GM18498 (cell line): Measurements from ENCODE around the gene SMG7.

Source experiments
- ATAC-seq: cut with Tn5 transposase; IDR thresholded peaks from one replicate; pipeline ENCODE4 v1.9.1; 2021; ENCODE audit warnings: mild to moderate bottlenecking, moderate library complexity; ENCODE audit not compliant: unreplicated experiment

The SMG7 gene

DNA sequence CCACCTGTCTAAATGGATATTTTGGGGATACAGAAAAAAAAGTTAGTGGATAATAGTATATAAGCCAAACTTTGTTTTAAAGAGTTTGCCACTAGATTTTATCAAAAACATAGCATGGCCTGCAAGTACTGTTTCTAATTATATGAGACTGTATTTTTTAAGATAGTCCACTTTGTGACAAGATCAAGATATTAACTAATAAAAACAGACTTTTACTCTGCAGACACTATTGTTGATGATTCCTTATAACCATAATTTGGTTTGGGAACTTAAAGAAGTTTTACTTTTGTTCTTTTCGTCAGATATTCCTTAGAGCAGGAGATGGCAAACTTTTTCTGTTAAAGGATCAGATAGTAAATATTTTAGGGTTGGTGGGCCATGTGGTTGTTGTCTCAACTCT, 36.4 kb downstream of the SMG7 start:
- no peak for ATAC-seq

DNA sequence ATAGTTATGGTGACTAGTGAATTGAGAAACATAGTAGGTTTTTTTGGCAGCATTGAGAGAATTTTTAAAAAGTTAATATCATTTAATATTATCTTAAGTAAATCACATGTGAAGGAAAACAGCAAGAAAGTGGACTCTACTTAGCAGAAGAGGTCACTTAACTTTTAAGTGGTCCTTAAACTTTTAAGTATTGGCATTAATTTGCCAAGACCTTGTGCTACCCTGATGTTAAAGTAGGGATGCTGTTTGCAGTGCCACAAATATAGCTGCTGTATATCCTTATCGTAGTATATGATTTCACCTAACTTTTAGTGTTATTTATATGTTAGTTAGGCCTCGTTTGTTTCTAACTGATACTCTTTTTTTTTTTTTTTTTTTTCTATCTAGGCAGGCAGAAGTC, 40.2 kb downstream of the SMG7 start:
- no peak for ATAC-seq

DNA sequence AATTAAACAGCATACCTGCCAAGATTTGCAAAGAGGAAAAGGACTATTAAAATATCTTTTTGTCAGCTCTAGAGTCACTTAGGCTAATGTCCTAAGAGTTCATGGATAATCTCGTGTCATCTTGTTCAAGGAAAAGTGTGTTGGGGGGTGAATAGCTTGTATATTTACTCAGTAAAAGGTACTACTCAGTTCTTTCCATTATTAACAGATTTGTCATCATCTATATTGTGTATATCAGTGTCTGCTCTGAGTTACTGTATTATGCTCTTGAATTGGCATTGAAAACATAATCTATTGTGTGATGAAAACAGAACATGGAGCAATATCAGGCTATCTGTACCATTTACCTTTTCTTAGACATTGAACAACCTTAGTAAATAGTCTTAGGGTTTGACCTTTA, 41.9 kb downstream of the SMG7 start:
- ATAC-seq = no peak

DNA sequence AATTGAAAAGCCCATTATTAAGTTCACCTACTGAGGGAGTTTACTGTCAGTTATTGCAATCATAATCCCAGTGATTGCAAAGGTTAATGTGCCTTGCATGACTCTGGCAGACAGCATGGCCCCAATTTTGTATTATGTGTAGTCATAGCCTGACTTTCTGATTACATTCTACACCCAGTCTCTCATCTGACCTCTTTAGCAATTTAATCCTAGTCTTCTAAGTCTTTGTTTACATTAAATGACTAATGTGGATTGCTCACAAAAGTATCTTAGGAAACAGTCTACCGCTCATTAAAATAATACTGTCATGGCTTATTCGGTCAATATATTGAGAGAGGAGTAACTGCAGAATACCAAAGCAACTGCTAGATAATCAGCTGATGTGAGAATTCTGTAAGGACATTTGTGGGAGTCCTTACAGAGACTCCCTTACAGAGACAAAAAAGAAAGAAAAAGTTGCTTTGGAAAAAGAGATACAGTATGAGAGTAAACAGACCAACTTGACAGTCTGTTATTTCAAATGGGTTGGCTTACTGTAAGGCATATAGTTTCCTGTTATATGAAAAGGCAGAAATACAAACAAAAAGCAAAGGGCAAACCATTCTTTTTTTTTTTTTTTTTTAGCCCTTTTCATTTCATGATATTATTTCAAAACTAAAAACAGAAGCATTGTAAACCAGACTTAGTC, 42.8 kb downstream of the SMG7 start:
- ATAC-seq = no peak

DNA sequence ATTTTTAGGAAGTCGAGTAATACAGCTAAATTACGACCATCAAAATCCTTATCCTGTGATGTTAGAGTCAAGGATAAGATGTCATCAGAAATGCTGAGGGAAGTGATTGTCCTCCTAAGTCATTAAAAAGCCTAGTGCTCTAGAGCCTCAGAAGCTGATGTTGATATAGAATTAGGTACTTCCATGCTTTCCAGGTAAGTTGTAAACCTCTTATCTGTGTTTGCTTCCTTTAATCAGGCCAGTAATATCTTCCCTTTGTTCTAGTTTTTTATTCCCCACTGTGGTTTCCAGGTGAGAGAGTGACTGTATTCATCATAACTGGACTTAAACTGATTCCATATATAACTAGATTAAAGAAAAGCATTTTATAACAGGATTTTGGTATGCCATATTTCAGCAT, 44.4 kb downstream of the SMG7 start:
- ATAC-seq = no peak

GRCh38 chr1:183517401-183517800, 45.1 kb downstream of the SMG7 start:
- ATAC-seq = no peak

DNA sequence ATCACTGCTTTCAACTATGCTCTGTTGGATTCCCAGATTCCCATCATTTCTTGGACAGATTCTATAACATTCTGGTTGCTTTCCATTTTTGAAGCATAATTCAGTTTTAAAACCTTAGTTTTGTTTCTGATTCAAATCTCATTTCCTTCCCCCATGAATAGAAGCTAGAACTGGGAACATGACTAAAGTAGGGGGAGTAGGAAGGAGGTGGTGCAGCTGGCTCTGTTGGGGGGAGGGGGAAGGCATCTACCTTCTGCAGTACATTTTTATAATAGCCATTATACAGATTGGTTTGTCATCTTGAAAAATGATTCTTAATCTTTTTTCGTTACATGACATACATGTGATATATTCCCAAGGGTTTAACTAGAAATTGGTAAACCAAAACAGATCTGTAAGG, 48.1 kb downstream of the SMG7 start:
- ATAC-seq = no peak

DNA sequence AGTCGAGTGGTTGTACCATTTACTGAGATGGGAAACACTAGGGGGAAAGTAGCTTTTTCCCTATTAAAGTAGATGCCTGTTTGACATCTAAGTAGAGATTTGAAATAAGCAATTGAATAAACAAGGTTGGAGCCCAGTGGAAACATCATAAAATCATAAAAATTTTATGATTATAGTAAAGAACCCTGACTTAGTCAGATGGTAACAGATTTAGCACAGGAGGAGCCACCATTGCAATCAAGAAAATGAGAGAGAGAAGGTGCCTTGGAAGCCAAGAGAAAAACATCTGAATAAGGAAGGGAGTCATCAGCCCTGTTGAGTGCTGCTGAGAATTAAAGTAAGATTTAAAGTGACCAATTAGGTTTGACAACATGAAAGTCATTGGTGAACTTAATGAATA, 49.8 kb downstream of the SMG7 start:
- ATAC-seq = no peak

DNA sequence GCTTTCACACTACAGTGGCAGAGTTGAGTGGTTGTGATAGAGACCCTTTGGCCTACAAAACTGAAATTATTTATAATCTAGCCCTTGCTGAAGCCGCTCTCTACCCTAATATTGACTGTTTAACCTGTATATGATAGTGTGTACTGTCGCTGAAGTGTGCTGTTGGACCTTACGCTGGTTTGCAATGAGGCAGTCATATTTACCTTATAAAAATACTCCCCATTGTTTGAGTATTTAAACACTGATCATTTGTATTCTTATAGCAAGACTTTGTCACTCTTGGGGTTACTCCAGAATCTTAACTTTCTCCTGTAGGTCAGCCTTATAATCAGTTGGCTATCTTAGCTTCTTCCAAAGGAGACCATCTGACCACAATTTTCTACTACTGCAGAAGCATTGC, 56.3 kb downstream of the SMG7 start:
- no peak for ATAC-seq

- no peak for ATAC-seq
Measured at GRCh38 chr1:183533617-183534174, 61.4 kb downstream of the SMG7 start.

DNA sequence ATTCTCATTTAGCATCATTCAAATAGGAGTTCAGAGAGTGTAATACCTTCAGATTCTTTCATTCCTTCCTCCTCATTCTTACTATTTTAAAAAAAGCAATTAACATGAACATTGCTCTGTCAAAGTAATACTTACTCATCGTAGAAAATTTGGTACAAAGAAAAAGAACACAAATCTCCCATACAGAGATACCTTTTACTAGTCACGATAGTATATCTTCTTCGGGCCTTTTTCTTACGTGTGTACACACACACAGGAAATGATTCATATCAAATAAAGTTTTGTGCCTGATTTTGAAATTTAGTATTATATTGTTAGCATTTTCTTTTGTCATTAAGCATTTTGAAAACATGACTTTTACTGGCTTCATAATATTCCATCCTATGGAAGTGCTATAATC, 65.1 kb downstream of the SMG7 start:
- no peak for ATAC-seq

DNA sequence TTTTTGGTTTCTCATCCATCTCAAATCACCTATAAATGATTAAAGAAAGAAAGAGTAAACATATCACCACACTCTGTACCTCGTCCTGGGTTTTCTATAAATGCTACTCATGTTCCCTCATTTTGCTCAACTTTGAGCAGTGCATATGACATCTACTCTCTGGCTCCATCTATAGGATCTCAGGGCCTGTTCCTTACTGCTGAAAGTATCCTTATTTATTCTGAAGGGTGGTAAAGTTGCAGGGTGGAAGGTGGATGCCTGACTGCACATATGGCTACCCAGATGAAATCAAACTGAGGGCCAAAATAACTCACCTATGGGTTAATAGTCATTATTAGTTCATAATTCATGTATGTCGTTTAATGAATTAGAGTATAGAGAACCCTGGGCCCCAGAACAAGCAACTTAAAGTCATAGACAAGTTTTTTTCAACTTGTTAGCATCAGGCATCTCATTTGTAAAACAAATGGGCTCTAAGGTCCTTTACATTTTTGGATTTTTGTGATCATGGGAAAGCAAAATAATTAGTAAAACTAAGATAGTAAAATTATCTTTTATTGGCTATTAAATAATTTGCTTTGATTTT, 71.4 kb downstream of the SMG7 start:
- peak; percentile 55 for ATAC-seq

DNA sequence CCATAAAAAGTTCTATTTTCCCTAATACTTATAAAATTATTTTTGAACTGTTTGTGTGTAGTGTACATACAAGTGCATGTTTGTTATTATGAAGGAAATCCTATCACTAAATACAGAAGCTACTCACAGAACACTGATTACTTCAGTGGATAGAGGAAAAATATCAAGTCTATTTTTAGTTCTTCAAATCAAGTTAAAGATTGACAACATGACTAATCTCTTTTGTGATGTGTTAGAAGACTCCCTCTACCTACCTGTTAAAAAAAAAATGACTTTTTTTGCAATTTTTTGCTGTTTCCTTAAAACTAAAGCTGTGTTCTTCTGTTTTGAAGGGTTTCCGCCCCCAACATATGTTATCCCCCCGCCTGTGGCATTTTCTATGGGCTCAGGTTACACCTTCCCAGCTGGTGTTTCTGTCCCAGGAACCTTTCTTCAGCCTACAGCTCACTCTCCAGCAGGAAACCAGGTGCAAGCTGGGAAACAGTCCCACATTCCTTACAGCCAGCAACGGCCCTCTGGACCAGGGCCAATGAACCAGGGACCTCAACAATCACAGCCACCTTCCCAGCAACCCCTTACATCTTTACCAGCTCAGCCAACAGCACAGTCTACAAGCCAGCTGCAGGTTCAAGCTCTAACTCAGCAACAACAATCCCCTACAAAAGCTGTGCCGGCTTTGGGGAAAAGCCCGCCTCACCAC, 72.4 kb downstream of the SMG7 start:
- ATAC-seq = no peak

GRCh38 chr1:183546427-183546826, 74.1 kb downstream of the SMG7 start:
- no peak for ATAC-seq

DNA sequence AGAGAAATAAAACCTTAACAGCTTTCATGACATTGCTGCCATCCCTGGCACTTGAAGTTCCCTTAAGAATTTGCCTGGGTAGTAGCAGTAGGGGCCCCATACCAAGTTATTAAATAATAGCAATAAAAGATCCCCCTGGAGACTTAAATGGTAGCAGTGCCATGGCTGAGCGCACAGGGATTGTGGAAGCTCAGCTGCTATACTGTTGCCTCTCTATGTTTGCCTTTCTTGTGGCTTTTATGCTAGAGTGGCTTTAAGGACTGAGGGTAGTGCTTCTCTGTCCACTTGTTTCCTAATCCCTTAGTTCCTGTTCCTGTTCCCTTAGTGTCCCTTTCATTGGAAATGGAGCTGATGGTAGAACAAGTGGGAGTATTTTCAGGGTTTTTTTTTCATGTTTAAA, 75.8 kb downstream of the SMG7 start:
- no peak for ATAC-seq

DNA sequence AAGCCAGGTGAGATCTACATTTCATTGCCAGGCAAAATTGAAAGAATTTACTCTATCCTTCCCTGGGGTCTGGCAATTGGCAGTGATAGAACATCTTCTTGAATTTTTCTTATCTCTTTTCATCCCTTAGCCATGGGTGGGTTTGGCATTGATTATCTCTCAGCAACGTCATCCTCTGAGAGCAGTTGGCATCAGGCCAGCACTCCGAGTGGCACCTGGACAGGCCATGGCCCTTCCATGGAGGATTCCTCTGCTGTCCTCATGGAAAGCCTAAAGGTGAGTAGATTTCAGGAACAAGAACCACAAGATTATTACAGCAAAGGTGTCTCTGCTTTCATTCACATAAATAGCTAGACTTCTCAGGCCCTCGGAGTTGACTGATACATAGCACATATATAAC, 78.6 kb downstream of the SMG7 start:
- no peak for ATAC-seq

DNA sequence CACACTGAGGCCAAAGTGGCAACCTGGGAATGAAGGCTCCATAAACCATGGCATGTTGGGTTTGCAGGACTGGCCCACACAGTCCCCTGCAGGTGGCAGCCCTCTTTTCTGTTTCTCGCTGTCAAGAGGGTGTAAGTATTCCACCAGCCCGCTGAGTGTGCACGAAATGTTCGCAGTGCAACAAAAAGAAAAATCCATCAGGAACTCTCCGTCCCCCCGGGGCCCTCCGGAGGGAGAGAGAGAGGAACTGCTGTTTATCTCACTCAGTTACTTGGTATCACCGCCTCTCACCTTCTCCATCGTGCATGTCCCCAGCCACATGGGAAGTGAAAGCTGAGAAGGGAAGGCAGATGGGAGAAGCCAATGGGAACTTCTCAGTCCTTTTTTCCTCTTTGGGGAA, 79.6 kb downstream of the SMG7 start:
- no peak for ATAC-seq

- ATAC-seq = no peak
Measured at GRCh38 chr1:183552441-183552840, 80.1 kb downstream of the SMG7 start.

DNA sequence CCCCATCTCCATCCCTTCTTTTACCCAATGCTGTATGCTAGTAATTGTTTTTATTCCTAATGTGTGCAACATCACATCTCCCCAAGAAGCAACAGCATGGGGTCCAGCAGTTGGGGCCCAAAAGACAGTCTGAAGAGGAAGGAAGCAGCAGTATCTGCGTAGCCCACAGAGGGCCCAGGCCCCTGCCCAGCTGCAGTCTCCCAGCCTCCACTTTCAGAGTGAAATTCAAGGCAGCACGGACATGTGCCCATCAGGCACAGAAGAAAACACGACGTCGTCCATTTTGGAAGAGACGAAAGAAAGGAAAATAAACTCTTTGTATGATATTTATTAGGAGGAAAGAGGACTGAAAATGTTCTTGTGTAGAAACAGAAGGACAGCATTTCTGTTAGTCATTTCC, 80.6 kb downstream of the SMG7 start:
- no peak for ATAC-seq

DNA sequence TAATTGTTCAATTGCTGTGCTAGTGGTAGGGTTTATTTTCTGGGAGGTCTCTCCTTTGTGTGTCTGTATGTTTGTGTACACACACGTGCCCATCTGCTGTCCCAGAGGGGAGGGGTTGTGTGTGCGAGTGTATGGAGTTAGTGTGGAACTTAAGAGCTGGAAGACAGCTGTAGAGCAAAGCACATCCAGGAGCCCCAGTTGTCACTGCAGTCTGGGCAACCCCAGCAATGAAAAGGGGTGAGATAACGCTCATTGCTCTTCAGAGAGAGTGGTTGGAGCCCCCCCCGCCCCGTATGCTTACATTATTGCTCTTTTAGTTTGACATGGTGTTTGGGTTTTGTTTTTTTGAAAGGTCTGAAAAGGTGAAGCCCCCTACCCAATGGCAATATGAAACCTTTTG, 81.0 kb downstream of the SMG7 start:
- no peak for ATAC-seq

DNA sequence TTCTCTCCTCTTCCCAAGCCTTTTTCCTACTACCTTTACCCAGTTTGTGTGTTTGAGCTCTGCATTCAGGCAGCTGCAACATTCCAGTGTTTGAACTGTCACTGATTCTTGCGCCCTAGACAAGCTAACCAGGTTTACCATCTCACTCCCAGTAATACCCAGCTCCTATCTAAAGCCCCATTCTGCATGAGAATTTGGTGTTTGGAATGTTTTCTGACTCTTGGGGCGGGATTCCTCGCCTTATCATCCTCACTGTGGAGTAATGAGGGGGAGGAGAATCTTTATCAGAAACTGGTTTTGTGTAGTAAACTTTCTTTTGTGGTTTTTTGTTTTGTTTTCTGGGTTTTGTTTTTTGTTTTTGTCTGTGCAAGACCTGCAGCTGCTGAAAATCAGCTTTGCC, 81.5 kb downstream of the SMG7 start:
- ATAC-seq = no peak

GRCh38 chr1:183554577-183554976, 82.3 kb downstream of the SMG7 start:
- ATAC-seq = no peak
